Lung (tissue), 12 donors: ENCODE data around the gene EOLA2. TPM values are rescaled to one million over a fixed set of nuclear protein-coding genes. Genes with fewer than 3 reads are reported as not detected.
"Not testable (repeated sequence)": the region's sequence is repeated elsewhere in the genome, so short reads cannot be mapped to it uniquely, and the experiment has no call there.

Experiments
- ATAC-seq: fragments of 200-7000 bp; cut with Tn5 transposase; one replicate; pipeline ENCODE4 v1.9.1; 2020; ENCODE audit warnings: moderate number of reproducible peaks; ENCODE audit not compliant: insufficient read depth, low FRiP score
- DNase-seq, 3 donors: peaks; one replicate each; pipeline ENCODE4 v3.0.0-alpha.2; 2013 to 2017
- H3K27ac ChIP-seq, 2 donors: one replicate each; pipeline ENCODE4 v1.5.1; 2013; ENCODE audit warnings: mild to moderate bottlenecking in 2 of 2, moderate library complexity in 2 of 2, control low read depth in 1 of 2, inconsistent platforms in 1 of 2, low read depth in 1 of 2, low read length in 1 of 2
- H3K27me3 ChIP-seq, 3 donors: one replicate each; pipeline ENCODE4 v1.5.1; 2013; ENCODE audit warnings: low read length in 2 of 3; ENCODE audit not compliant: control insufficient read depth in 3 of 3, insufficient read depth in 3 of 3
- H3K36me3 ChIP-seq, 4 donors: one replicate each; pipeline ENCODE4 v1.5.1; 2013; ENCODE audit warnings: low read length in 4 of 4, mild to moderate bottlenecking in 1 of 4, moderate library complexity in 1 of 4; ENCODE audit not compliant: control insufficient read depth in 4 of 4, insufficient read depth in 4 of 4
- H3K4me1 ChIP-seq, 5 donors: one replicate each; pipeline ENCODE4 v1.5.1; 2013; ENCODE audit warnings: low read length in 5 of 5, mild to moderate bottlenecking in 2 of 5, moderate library complexity in 1 of 5; ENCODE audit not compliant: control insufficient read depth in 5 of 5, insufficient read depth in 5 of 5
- H3K4me3 ChIP-seq: one replicate; pipeline ENCODE4 v1.5.1; 2013; ENCODE audit warnings: mild to moderate bottlenecking, control low read depth, moderate library complexity
- H3K9ac ChIP-seq, 2 donors: one replicate each; pipeline ENCODE4 v1.5.1; 2013; ENCODE audit warnings: low read length in 2 of 2, control low read depth in 1 of 2; ENCODE audit not compliant: insufficient read depth in 1 of 2
- H3K9me3 ChIP-seq, 4 donors: one replicate each; pipeline ENCODE4 v1.5.1; 2013; ENCODE audit warnings: low read length in 3 of 4, mild to moderate bottlenecking in 1 of 4, moderate library complexity in 1 of 4; ENCODE audit not compliant: control insufficient read depth in 4 of 4, insufficient read depth in 3 of 4
- WGBS, 2 donors: extraction: QIAGEN DNeasy Blood & Tissue Kit; methylation state at CpG; one replicate each; pipeline ENCODE4 v1.1.7; 2013; 5-methylcytosine and 5-hydroxymethylcytosine counted together
- polyA plus RNA-seq, 2 donors: library from polyadenylated mRNA; stranded (reverse); fragments of 200-250 nt; gene quantifications; one replicate each; pipeline ENCODE4 v1.2.1, GENCODE V29; 2013
- total RNA-seq, 2 donors: library from RNA; depleted of rRNA in 1 of 2; stranded (reverse); fragments of >200 nt in 1 of 2; gene quantifications; one replicate each; pipeline ENCODE4 v1.2.1, GENCODE V29; 2014 to 2021
- TF ChIP-seq, protein P1 (sequence below): IDR thresholded peaks from 2 replicates; pipeline ENCODE4 v1.5.1; 2012; ENCODE audit warnings: mild to moderate bottlenecking; ENCODE audit errors: control extremely low read depth, extremely low read depth
- donor health status: control.
- donor health status: control.
- donor health status: Bipolar disorder and iron deficiency.
- donor health status: healthy.
- donor health status: DM: yes; HTN: yes; CAD: no.

The EOLA2 gene
- total and polyA plus RNA-seq, 4 donors, result 20.7 to 35.7 (median 26.1) TPM

DNA sequence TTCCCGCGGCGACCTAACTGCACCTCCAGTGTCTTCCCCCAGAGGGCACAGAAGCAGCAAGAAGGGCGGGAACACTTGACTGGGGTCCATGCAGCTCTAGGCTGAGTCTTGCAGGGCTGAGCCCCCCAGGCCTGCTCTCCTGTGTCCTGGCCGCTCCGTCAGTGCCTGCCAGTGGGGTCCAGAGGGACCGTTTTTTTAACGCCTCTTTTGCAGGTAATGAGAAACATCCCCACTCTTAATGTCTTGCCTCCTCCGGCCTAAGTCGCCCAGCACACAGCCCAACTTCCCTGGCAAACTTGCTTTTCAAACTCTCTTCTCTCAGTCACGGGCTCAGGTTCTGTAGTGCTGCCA lies 2.4 kb upstream of the EOLA2 start:
- not testable (repeated sequence) for H3K9ac ChIP-seq, H3K4me1 ChIP-seq, ATAC-seq, DNase-seq, H3K4me3 ChIP-seq, H3K27me3 ChIP-seq, H3K36me3 ChIP-seq, H3K9me3 ChIP-seq
- TF ChIP-seq, protein P1, sequence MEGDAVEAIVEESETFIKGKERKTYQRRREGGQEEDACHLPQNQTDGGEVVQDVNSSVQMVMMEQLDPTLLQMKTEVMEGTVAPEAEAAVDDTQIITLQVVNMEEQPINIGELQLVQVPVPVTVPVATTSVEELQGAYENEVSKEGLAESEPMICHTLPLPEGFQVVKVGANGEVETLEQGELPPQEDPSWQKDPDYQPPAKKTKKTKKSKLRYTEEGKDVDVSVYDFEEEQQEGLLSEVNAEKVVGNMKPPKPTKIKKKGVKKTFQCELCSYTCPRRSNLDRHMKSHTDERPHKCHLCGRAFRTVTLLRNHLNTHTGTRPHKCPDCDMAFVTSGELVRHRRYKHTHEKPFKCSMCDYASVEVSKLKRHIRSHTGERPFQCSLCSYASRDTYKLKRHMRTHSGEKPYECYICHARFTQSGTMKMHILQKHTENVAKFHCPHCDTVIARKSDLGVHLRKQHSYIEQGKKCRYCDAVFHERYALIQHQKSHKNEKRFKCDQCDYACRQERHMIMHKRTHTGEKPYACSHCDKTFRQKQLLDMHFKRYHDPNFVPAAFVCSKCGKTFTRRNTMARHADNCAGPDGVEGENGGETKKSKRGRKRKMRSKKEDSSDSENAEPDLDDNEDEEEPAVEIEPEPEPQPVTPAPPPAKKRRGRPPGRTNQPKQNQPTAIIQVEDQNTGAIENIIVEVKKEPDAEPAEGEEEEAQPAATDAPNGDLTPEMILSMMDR, result peak; percentile 24
- WGBS, 2 donors, result 40 to 45% methylated on average over 6 to 10 of the region's 11 CpGs
- peak overlapping the region in 1 of 2 donors; percentile 46 for H3K27ac ChIP-seq

GRCh38 chrX:149939905-149940673 lies 1.8 kb upstream of the EOLA2 start:
- TF ChIP-seq, protein P1, result no peak
- H3K27ac ChIP-seq, result peak overlapping the region; percentile 93
- WGBS, 2 donors, result 0 to 43% methylated on average over 16 to 27 of the region's 27 CpGs
- peaks cover 0 to 4% (median 0%) of the 10 kb centered on the region in 5 donors for H3K4me1 ChIP-seq
- peak overlapping the region in 1 of 2 donors; percentile 49 for H3K9ac ChIP-seq
- peak; percentile 97 to 98 (median 97) for DNase-seq
- no peaks in the 10 kb centered on the region for H3K27me3 ChIP-seq
- ATAC-seq, result peak; percentile 70
- H3K9me3 ChIP-seq, result no peaks in the 10 kb centered on the region
- H3K4me3 ChIP-seq, result peak overlapping the region; percentile 36
- H3K36me3 ChIP-seq, result peaks cover 0 to 3% (median under 1%) of the 10 kb centered on the region in 4 donors

- Histone ChIP-seq H3K9me3 (no peaks in the 10 kb centered on the region), H3K4me1 (peaks cover 0 to 4% (median 0%) of the 10 kb centered on the region in 5 donors), H3K27ac (peak overlapping the region; percentile 93), H3K4me3 (peak overlapping the region; percentile 36), H3K27me3 (no peaks in the 10 kb centered on the region), H3K9ac (peak overlapping the region in 1 of 2 donors; percentile 49), H3K36me3 (peaks cover 0 to 3% (median under 1%) of the 10 kb centered on the region in 4 donors)
- TF ChIP-seq, protein P1, result no peak
- DNase-seq, result no peak
- 0 to 45% methylated on average over 9 to 17 of the region's 17 CpGs for WGBS, 2 donors
- no peak for ATAC-seq
Measured at GRCh38 chrX:149939655-149939904, 1.3 kb upstream of the EOLA2 start.
